Small intestine (tissue), 7 donors: ENCODE measurements around the gene GLB1L. TPM values are rescaled to one million over a fixed set of nuclear protein-coding genes. Genes with fewer than 3 reads are reported as not detected.
A peak's percentile ranks its signal among the peaks of the same experiment; 100 is the strongest.

Experiments
- DNase-seq, 2 donors: peaks; one replicate each; pipeline versions ENCODE4 v3.0.0 to v3.0.0-alpha.2; 2013
- FAIRE-seq: peaks from 2 replicates; lab custom pipeline; 2012; peaks lifted over from hg19 to GRCh38; lab: Jason Lieb, UNC
- H3K27ac ChIP-seq, 3 donors: one replicate each; pipeline ENCODE4 v1.5.1; 2013; ENCODE audit warnings: low read length in 2 of 3, mild to moderate bottlenecking in 2 of 3, control low read depth in 1 of 3, inconsistent platforms in 1 of 3, low read depth in 1 of 3, moderate library complexity in 1 of 3
- H3K27me3 ChIP-seq, 3 donors: one replicate each; pipeline ENCODE4 v1.6.1; 2013; ENCODE audit warnings: low read length in 3 of 3, inconsistent platforms in 1 of 3; ENCODE audit not compliant: control insufficient read depth in 3 of 3, insufficient read depth in 3 of 3
- H3K36me3 ChIP-seq, 3 donors: one replicate each; pipeline ENCODE4 v1.6.1; 2013; ENCODE audit warnings: low read length in 3 of 3, inconsistent platforms in 1 of 3, low read depth in 1 of 3, mild to moderate bottlenecking in 1 of 3, moderate library complexity in 1 of 3; ENCODE audit not compliant: control insufficient read depth in 3 of 3, insufficient read depth in 2 of 3
- H3K4me1 ChIP-seq, 3 donors: one replicate each; pipeline ENCODE4 v1.6.1; 2013; ENCODE audit warnings: low read length in 2 of 3, inconsistent platforms in 1 of 3, low read depth in 1 of 3, mild to moderate bottlenecking in 1 of 3, moderate library complexity in 1 of 3; ENCODE audit not compliant: control insufficient read depth in 3 of 3, insufficient read depth in 2 of 3
- H3K4me3 ChIP-seq, 3 donors: one replicate each; pipeline ENCODE4 v1.5.1; 2013; ENCODE audit warnings: low read length in 3 of 3, control low read depth in 1 of 3, inconsistent platforms in 1 of 3, low read depth in 1 of 3, mild to moderate bottlenecking in 1 of 3, moderate library complexity in 1 of 3
- H3K9me3 ChIP-seq, 2 donors: one replicate each; pipeline ENCODE4 v1.6.1; 2013; ENCODE audit warnings: low read depth in 1 of 2, low read length in 1 of 2; ENCODE audit not compliant: control insufficient read depth in 2 of 2, insufficient read depth in 1 of 2
- WGBS, 3 donors: extraction: QIAGEN DNeasy Blood & Tissue Kit; methylation state at CpG; one replicate each; pipeline ENCODE4 v1.1.7; 2013; 5-methylcytosine and 5-hydroxymethylcytosine counted together
- polyA plus RNA-seq, 4 donors: library from polyadenylated mRNA; stranded (reverse) in 3 of 4; unstranded in 1 of 4; fragments of 200-250 nt in 3 of 4; fragments of 120-200 nt in 1 of 4; gene quantifications; one replicate each; pipeline versions ENCODE4 v1.2.1 to v1.2.3, GENCODE V29; 2013
- donor health status: healthy with polysubstance abuse.
- donor health status: control.
- donor health status: control.
- donor health status: Bipolar disorder and iron deficiency.
- donor health status: healthy.

GLB1L gene
- polyA plus RNA-seq, 4 donors: 3.1 to 36.1 (median 4.3) TPM

DNA sequence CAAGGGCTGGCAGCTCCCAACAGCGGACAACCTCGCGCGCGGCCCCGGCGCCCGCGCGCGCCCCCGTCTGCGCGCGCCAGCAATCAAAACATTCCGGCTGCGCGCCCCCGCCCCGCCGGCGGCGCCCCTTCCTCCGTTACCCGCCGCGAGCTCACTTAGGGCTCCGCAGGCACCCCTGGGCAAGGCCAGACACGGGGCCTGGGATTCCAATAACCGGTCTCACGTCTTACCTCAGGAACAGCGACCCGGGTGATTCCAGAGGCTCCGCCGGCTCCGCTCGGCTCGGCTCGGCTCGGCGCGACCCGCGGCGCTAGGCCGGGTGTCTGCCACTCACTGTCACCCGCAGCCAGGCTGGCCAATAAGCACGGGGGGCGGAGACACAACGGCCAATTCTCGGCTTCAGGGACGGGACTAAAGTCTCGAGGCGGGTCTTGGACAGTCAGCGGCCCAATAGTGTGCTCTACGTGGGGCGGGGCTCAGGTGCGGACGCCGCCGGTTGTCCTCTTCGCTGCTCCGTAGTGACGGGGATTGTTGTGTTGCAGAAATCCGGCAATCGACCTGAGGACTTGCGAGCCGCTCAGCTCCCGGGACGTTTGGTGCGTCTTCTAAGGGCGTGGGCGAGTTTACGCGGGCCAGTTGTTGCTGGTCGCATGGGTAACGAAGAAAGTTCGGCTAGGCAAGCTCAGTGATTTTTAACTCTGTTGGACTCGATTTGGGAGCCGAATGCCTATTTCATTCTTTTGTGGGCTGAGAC, 15.8 kb downstream of the GLB1L start, which contains the start of the genes ANKZF1 and ATG9A:
Gene ANKZF1 (plus strand): TSS at position 502 of the 754 bp plus-strand sequence. CDS start 452 bp downstream, outside the sequence.
Gene ATG9A (minus strand): TSS at position 332 of the 754 bp plus-strand sequence. CDS start 1,612 bp downstream, outside the sequence.
- H3K4me3 ChIP-seq: peak within 1 kb of the TSS; percentile 63 to 85 (median 84)
- no peaks in the 10 kb centered on the region for H3K9me3 ChIP-seq
- peaks cover 15 to 55% (median 26%) of the 10 kb centered on the region in 3 donors for H3K36me3 ChIP-seq
- H3K27ac ChIP-seq: peak within 1 kb of the TSS; percentile 87 to 98 (median 95)
- 0 to 1% (median 0%) methylated on average over 65 to 80 of the region's 80 CpGs for WGBS, 3 donors
- DNase-seq: peak; percentile 99 to 100
- H3K4me1 ChIP-seq: peaks cover 5 to 13% (median 10%) of the 10 kb centered on the region in 3 donors
- H3K27me3 ChIP-seq: no peaks in the 10 kb centered on the region
- FAIRE-seq: peak; percentile 26

DNA sequence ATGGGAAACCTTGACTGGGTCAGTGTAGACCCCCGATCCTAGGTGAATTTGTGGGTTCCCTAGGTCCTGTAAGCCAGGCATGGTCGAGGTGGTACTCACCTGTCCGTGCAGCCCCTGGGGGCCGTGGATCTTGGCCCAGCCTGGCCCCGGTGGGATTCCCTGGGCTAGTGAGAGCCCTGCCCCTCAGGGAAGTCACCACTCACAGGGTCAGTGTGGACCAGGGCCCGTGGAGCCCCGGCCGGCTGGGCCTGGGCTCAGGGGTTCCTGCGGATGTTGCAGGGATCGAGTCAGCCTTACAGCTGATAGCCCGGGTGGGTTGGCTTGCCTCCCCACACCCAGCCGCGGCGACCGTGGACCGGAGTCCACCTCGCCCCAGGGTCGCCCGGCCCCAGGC, 16.3 kb downstream of the GLB1L start:
- H3K4me3 ChIP-seq: peak overlapping the region; percentile 63 to 85 (median 84)
- no peaks in the 10 kb centered on the region for H3K27me3 ChIP-seq
- DNase-seq: no peak
- H3K9me3 ChIP-seq: no peaks in the 10 kb centered on the region
- FAIRE-seq: no peak
- WGBS, 3 donors: 0 to 2% (median 1%) methylated on average over 11 to 19 of the region's 19 CpGs
- peaks cover 15 to 57% (median 30%) of the 10 kb centered on the region in 3 donors for H3K36me3 ChIP-seq
- peaks cover 5 to 13% (median 10%) of the 10 kb centered on the region in 3 donors for H3K4me1 ChIP-seq
- peak overlapping the region; percentile 86 to 98 (median 95) for H3K27ac ChIP-seq

DNA sequence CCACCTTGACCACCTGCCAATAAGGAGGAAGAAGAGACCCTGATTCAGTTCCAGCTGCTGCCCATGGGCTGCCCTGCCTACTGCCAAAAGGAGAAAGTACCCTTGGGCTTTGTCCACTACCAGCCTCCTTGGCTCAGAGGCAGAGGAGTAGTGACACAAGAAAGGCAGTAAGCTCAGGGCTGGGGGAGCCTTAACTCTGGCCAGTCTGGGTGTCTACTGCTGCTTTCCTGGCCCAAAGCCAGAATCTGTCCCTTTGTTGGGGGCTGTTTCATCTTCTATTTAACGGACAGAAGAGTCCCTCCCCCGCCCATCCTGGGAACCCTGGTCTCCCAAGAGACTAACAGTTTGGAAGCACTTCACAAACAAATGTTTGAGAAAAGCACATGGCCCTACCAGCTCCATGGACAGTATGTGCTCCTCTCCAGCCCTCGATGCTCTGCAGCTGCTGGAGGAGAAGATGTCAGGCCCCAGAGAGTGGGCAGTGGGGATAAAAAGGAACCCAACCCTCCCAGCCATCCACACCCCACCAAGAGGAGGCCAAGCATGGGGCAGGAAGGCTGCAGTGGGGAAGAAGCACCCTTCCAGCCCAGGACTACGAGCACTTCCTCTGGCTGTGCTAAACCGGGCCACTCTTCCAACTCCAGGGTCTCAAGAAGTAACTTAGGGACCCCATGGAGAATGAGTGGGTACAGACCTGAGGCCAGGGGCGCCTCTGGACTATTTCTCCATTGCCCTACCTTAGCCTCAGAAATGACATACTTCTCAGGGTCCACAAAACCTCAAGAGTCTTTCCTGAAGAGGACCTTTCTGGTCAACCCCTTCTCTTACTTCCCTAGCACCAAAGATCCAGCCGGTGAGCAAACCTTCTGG, 17.0 kb downstream of the GLB1L start:
- 31 to 40% (median 36%) methylated on average over 7 of the region's 7 CpGs for WGBS, 3 donors
- peaks cover 5 to 13% (median 10%) of the 10 kb centered on the region in 3 donors for H3K4me1 ChIP-seq
- FAIRE-seq: no peak

DNA sequence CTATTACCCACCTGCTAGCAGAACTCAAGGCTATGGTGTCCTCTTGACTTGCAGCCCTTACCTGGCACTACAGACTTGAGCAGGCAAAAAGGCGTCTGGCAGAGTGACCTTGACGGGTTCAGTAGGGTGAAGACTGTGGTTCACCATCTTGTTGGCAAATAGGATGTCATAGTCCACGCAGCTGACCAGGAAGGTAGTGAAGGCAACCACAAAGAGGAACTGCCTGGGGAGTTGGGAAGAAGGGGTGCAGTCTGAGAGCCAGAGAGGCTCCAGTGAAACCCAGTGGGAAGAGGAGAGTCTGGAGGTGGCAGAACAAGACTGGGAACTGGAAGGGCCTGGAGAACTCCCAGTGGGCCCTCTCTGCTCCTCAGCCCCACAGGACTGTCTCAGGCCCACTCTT, 19.9 kb downstream of the GLB1L start:
- Histone ChIP-seq H3K27me3 (no peaks in the 10 kb centered on the region), H3K9me3 (no peaks in the 10 kb centered on the region), H3K27ac (no peak overlapping the region), H3K36me3 (peaks cover 14 to 72% (median 32%) of the 10 kb centered on the region in 3 donors), H3K4me1 (peaks cover 5 to 13% (median 10%) of the 10 kb centered on the region in 3 donors), H3K4me3 (no peak overlapping the region)
- FAIRE-seq (no peak), DNase-seq (no peak)
- WGBS, 3 donors: 77 to 84% (median 80%) methylated on average over 3 of the region's 3 CpGs

More for the DNA sequence above, 17.0 kb downstream of the GLB1L start:
- Histone ChIP-seq H3K9me3 (no peaks in the 10 kb centered on the region), H3K27ac (peak overlapping the region; percentile 86 to 98 (median 95)), H3K4me3 (peak overlapping the region; percentile 63 to 85 (median 84)), H3K27me3 (no peaks in the 10 kb centered on the region), H3K36me3 (peaks cover 12 to 58% (median 32%) of the 10 kb centered on the region in 3 donors)
- DNase-seq: no peak

DNA sequence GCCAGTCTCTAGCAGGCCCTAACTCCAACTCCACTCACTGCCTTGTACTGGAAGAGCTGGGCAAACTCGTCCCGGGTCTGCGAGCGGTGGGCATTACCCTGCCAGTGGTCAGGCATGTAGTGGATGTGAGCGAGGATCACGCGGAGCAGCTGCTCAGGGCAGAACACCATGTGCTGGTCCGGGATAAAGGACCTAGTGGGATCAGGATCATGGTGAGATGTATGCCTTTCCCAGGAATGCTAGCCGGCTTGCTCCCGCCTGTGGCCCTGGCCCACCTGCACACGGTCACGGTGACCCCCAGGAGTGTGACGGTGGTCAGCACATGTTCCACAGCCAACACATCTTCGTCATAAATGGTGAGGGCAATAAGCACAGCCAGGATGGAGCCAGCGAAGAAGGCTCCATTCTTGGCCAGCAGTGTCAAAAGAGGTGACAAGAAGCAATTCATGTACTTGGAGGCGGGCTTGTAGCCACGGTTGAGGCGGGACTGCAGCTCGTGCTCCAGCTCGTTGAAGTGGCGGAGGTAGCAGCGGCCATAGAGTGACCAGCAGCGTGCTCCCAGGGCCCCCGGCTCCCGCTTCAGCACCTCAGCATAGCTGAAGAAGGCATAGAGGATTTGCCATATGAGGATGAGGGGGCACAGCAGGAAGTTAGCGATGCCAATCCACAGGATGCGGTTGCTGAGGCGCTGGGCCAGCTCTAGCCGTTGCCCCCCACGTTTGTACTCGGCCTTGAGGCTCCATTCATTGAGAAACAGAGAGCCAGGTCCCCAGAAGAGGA, 21.2 kb downstream of the GLB1L start:
- H3K36me3 ChIP-seq: peaks cover 14 to 85% (median 34%) of the 10 kb centered on the region in 3 donors
- H3K4me3 ChIP-seq: no peak overlapping the region
- DNase-seq (no peak), FAIRE-seq (no peak)
- H3K27me3 ChIP-seq: no peaks in the 10 kb centered on the region
- 95 to 97% (median 95%) methylated on average over 29 to 31 of the region's 31 CpGs for WGBS, 3 donors
- no peaks in the 10 kb centered on the region for H3K9me3 ChIP-seq
- H3K27ac ChIP-seq: no peak overlapping the region
- H3K4me1 ChIP-seq: peaks cover 8 to 23% (median 15%) of the 10 kb centered on the region in 3 donors

DNA sequence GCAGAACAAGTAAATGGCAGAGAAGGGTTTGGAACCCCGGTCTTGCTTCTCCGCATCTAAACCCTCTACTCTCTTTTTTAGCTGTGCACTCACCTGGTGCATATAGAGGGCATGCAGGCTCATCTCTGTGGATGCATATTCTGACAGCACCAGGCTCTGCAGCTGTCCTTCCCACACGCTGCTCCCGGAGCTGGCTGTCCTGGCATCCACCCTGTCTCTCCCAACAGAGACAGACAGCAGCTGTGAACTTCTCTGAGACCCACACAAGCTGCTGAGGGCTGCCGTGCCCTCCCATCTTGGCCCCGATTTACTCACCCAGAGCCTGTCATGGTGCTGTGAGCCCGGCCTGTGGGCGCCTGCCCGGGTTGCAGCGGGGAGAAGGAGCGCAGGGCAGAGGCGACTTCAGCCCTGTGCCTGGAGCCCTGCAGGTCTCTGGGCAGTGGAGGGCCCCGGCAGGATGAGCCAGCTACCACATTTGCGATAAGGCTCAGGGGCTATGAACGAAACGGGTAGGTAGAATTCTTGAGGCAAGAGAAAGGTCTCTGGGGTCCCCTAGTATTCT, 23.2 kb downstream of the GLB1L start:
- Histone ChIP-seq H3K27me3 (no peaks in the 10 kb centered on the region), H3K4me3 (no peak overlapping the region), H3K4me1 (peaks cover 4 to 28% (median 5%) of the 10 kb centered on the region in 3 donors), H3K27ac (no peak overlapping the region), H3K9me3 (no peaks in the 10 kb centered on the region), H3K36me3 (peaks cover 14 to 72% (median 34%) of the 10 kb centered on the region in 3 donors)
- 91 to 98% (median 95%) methylated on average over 16 of the region's 16 CpGs for WGBS, 3 donors
- no peak for FAIRE-seq
- DNase-seq: no peak

DNA sequence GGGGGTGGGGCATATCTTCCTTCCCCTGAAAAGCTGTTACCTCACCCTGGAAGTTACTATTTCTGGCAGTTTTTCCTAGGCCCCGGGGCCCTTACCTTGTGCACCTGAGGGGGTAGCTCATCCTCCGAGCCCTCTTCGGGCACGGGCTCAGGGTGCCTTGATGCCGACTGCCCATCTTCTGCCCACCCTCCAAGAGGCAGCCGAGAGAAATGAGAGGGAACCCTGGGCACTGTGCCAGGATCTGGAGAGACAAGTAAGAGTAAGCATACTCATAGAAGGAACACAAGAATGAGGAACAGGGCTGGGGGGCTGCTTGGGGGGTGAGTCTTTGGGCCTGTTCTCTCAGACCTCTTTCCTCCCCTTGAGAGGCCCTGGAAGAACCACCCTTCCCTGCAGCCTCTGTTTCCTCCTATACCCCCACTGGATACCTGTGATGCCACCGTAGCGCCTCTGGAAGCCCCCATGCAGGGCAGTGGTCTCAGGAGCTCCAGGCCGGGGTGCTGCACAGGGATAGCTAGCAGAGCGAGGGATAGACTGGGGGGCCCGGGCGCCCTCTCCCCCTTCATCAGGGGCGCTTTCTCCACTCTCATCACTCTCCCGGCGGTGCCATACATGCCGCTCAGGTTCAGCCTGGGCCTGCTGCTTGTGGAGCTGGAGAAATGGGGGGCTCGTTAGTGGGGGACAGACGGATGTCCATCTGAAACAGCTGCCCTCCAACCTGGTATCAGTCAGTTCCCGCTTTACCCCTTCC, 24.4 kb downstream of the GLB1L start:
- no peak for FAIRE-seq
- H3K4me3 ChIP-seq: no peak overlapping the region
- H3K36me3 ChIP-seq: peaks cover 14 to 72% (median 34%) of the 10 kb centered on the region in 3 donors
- peaks cover 4 to 38% (median 5%) of the 10 kb centered on the region in 3 donors for H3K4me1 ChIP-seq
- DNase-seq: no peak
- H3K27ac ChIP-seq: no peak overlapping the region
- no peaks in the 10 kb centered on the region for H3K9me3 ChIP-seq
- WGBS, 3 donors: 94 to 96% (median 96%) methylated on average over 19 of the region's 19 CpGs
- no peaks in the 10 kb centered on the region for H3K27me3 ChIP-seq
